Myocyte (in vitro differentiated cells): Measurements from ENCODE around the gene EMC6. TPM values are rescaled to one million over a fixed set of nuclear protein-coding genes. Genes with fewer than 3 reads are reported as not detected.
"Not testable (repeated sequence)": the region's sequence is repeated elsewhere in the genome, so short reads cannot be mapped to it uniquely, and the experiment has no call there.

ENCODE experiments used
- DNase-seq: peaks from one replicate; pipeline ENCODE4 v3.0.0-alpha.2; 2012; ENCODE audit warnings: low read depth
- total RNA-seq: library from RNA; depleted of rRNA; stranded (reverse); fragments of >200 nt; gene quantifications from 2 replicates; pipeline ENCODE4 v1.2.3, GENCODE V29; 2014

EMC6 gene
- total RNA-seq, 1 donor from 2014 or later, result 60.7 TPM

- no peak for DNase-seq
These were observed 11.0 kb downstream of the EMC6 start for GRCh38 chr17:3679531-3680126.

- no peak for DNase-seq
These were observed 12.4 kb downstream of the EMC6 start for GRCh38 chr17:3681057-3681456.

- no peak for DNase-seq
These were observed 13.0 kb downstream of the EMC6 start for GRCh38 chr17:3681565-3681964.

GRCh38 chr17:3682033-3682432 lies 13.4 kb downstream of the EMC6 start:
- DNase-seq, result no peak

- peak; percentile 52 for DNase-seq
These were observed 14.5 kb downstream of the EMC6 start for GRCh38 chr17:3683054-3683511.

GRCh38 chr17:3685174-3685573 lies 16.6 kb downstream of the EMC6 start:
- no peak for DNase-seq

- DNase-seq, result no peak
These were observed 19.5 kb downstream of the EMC6 start for GRCh38 chr17:3688027-3688553.

- DNase-seq, result no peak
These were observed 20.2 kb downstream of the EMC6 start for GRCh38 chr17:3688852-3689261.

GRCh38 chr17:3689262-3690093 lies 20.9 kb downstream of the EMC6 start:
- DNase-seq, result no peak

- no peak for DNase-seq
These were observed 21.6 kb downstream of the EMC6 start for GRCh38 chr17:3690094-3690715.

GRCh38 chr17:3691617-3692067 lies 23.0 kb downstream of the EMC6 start:
- no peak for DNase-seq

GRCh38 chr17:3692346-3692745 lies 23.7 kb downstream of the EMC6 start:
- no peak for DNase-seq

GRCh38 chr17:3693141-3693540 lies 24.5 kb downstream of the EMC6 start:
- peak; percentile 29 for DNase-seq

GRCh38 chr17:3693829-3694231 lies 25.2 kb downstream of the EMC6 start:
- peak; percentile 94 for DNase-seq

GRCh38 chr17:3695129-3695722 lies 26.6 kb downstream of the EMC6 start:
- peak; percentile 98 for DNase-seq

GRCh38 chr17:3695723-3696411 lies 27.3 kb downstream of the EMC6 start, which contains the start of gene P2RX5:
TSS of gene P2RX5 (minus strand) at chr17:3696155. CDS start at chr17:3696005, 150 bp downstream.
- DNase-seq, result no peak

- peak; percentile 68 for DNase-seq
These were observed 28.5 kb downstream of the EMC6 start for GRCh38 chr17:3697103-3697476.

- DNase-seq, result no peak
These were observed 29.5 kb downstream of the EMC6 start for GRCh38 chr17:3698139-3698538.

GRCh38 chr17:3699951-3700350 lies 31.3 kb downstream of the EMC6 start:
- DNase-seq, result no peak

- DNase-seq, result not testable (repeated sequence)
These were observed 33.5 kb downstream of the EMC6 start for GRCh38 chr17:3702041-3702539.
